GM23248 (cell line): ENCODE results near the gene LDHAL6B. TPM values are rescaled to one million over a fixed set of nuclear protein-coding genes. Genes with fewer than 3 reads are reported as not detected.

ENCODE experiments used
- DNase-seq: peaks from one replicate; pipeline ENCODE4 v3.0.0-alpha.2; 2015
- H2AFZ ChIP-seq: fragments of 200-600 bp; sonication (generic); 2 replicates; pipeline ENCODE4 v1.6.1; 2016; ENCODE audit warnings: antibody characterized with exemption
- H3F3A ChIP-seq: fragments of 200-600 bp; sonication (generic); 2 replicates; pipeline ENCODE4 v1.6.1; 2016; ENCODE audit warnings: mild to moderate bottlenecking, antibody characterized with exemption, mixed run types; ENCODE audit not compliant: insufficient read depth
- H3K27ac ChIP-seq: fragments of 200-600 bp; sonication (generic); 2 replicates; pipeline ENCODE4 v1.5.1; 2016; ENCODE audit warnings: mild to moderate bottlenecking
- H3K27me3 ChIP-seq: fragments of 200-600 bp; sonication (generic); replicated peaks from 2 replicates; pipeline ENCODE4 v1.6.1; 2016; ENCODE audit warnings: mild to moderate bottlenecking; ENCODE audit not compliant: insufficient read depth
- H3K36me3 ChIP-seq: fragments of 200-600 bp; sonication (generic); 2 replicates; pipeline ENCODE4 v1.6.1; 2016; ENCODE audit warnings: low read depth, mild to moderate bottlenecking
- H3K4me1 ChIP-seq: fragments of 200-600 bp; sonication (generic); 2 replicates; pipeline ENCODE4 v1.6.1; 2016; ENCODE audit warnings: mild to moderate bottlenecking; ENCODE audit not compliant: insufficient read depth
- H3K4me2 ChIP-seq: fragments of 200-600 bp; sonication (generic); one replicate; pipeline ENCODE4 v1.6.1; 2016; ENCODE audit warnings: mild to moderate bottlenecking; ENCODE audit not compliant: unreplicated experiment
- H3K4me3 ChIP-seq: fragments of 200-600 bp; sonication (generic); 2 replicates; pipeline ENCODE4 v1.5.1; 2016; ENCODE audit warnings: mild to moderate bottlenecking
- H3K79me2 ChIP-seq: fragments of 200-600 bp; sonication (generic); 2 replicates; pipeline ENCODE4 v1.6.1; 2016; ENCODE audit warnings: mild to moderate bottlenecking; ENCODE audit not compliant: insufficient read depth
- H3K9ac ChIP-seq: fragments of 200-600 bp; sonication (generic); 2 replicates; pipeline ENCODE4 v1.6.1; 2016; ENCODE audit warnings: mild to moderate bottlenecking
- H3K9me2 ChIP-seq: fragments of 200-600 bp; sonication (generic); 2 replicates; pipeline ENCODE4 v1.6.1; 2016; ENCODE audit warnings: mixed run types, mild to moderate bottlenecking, moderate library complexity; ENCODE audit not compliant: insufficient read depth
- H3K9me3 ChIP-seq: fragments of 200-600 bp; sonication (generic); one replicate; pipeline ENCODE4 v1.6.1; 2017; ENCODE audit warnings: low read depth
- H4K20me1 ChIP-seq: fragments of 200-600 bp; sonication (generic); 2 replicates; pipeline ENCODE4 v1.6.0; 2016; ENCODE audit not compliant: insufficient read depth
- EZH2 ChIP-seq: fragments of 200-600 bp; sonication (generic); IDR thresholded peaks from 2 replicates; pipeline ENCODE4 v1.6.1; 2018; ENCODE audit warnings: antibody characterized with exemption, mild to moderate bottlenecking; ENCODE audit not compliant: insufficient read depth, poor library complexity, severe bottlenecking
- EZH2phosphoT487 ChIP-seq: fragments of 200-600 bp; sonication (generic); IDR thresholded peaks from 2 replicates; pipeline ENCODE4 v1.6.1; 2018; ENCODE audit warnings: antibody characterized with exemption, moderate library complexity, mild to moderate bottlenecking, low read depth; ENCODE audit not compliant: insufficient read depth
- WGBS, 2 experiments: methylation state at CpG; one replicate each; pipeline ENCODE4 v1.1.6; 2015 to 2017; ENCODE audit warnings: low lambda C conversion rate in 2 of 2, low coverage in 1 of 2; ENCODE audit errors: missing lambda C conversion rate in 2 of 2; 5-methylcytosine and 5-hydroxymethylcytosine counted together
- in situ Hi-C: fragments of 300-500 bp; cut with MboI; formaldehyde crosslinking; loops from 2 replicates; pipeline ENCODE4 v1.15.0; 2020
- polyA plus RNA-seq: library from polyadenylated mRNA; unstranded; fragments of >200 nt; fragmentation: Nextera tagmentation; extraction: Ambion mirVana; gene quantifications from 2 replicates; pipeline ENCODE4 v1.2.1, GENCODE V29; 2016
- total RNA-seq: library from RNA; depleted of rRNA; stranded (reverse); fragments of >200 nt; shearing (Covaris generic); gene quantifications from 2 replicates; pipeline ENCODE4 v1.2.3, GENCODE V29; 2014

LDHAL6B gene
- total and polyA plus RNA-seq, 2 experiments from 2014 or later = 0.10 TPM; not detected in 1

DNA sequence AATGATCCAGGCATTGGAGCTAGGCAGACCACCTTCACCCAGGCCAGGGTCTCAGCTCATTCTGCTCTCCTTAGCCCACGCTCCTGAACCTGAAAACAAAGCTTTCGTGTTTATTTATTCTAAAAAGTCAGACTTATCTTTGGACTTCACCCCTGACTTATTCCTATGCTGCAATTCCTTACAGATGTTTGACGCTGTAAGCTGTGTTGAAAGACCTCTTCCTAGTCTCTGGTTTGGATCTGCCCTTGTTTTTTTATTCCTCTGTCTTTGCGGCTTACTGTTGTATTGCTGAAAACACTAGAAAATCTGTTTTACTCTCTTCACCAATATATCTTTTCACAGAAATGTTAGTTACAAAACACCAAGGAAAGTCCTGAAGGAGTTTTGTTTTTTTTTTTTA lies 40.5 kb upstream of the LDHAL6B start:
- Histone ChIP-seq H3K4me3 (no peak overlapping the region), H3K79me2 (peaks cover 15% of the 10 kb centered on the region; the same call in 1 of the 2 replicates), H3K9me2 (no peaks in the 10 kb centered on the region), H3F3A (peaks cover 37% of the 10 kb centered on the region), H3K36me3 (peaks cover 40% of the 10 kb centered on the region; the same call in 1 of the 2 replicates), H3K27me3 (no peaks in the 10 kb centered on the region), H3K27ac (peak overlapping the region; percentile 51), H3K9me3 (no peaks in the 10 kb centered on the region), H3K4me1 (peaks cover 48% of the 10 kb centered on the region), H4K20me1 (no peaks in the 10 kb centered on the region), H3K4me2 (peak overlapping the region; percentile 3), H2AFZ (no peak overlapping the region), H3K9ac (no peak overlapping the region)
- WGBS, 2 experiments = 28 to 36% methylated on average over 4 of the region's 4 CpGs
- DNase-seq = peak; percentile 48
- TF ChIP-seq EZH2 = no peak
- TF ChIP-seq EZH2phosphoT487 = no peak
- in situ Hi-C loops = loop anchor here (10.0 kb wide), 1 partner anchor 329 kb away; no protein-coding TSS in a partner anchor

DNA sequence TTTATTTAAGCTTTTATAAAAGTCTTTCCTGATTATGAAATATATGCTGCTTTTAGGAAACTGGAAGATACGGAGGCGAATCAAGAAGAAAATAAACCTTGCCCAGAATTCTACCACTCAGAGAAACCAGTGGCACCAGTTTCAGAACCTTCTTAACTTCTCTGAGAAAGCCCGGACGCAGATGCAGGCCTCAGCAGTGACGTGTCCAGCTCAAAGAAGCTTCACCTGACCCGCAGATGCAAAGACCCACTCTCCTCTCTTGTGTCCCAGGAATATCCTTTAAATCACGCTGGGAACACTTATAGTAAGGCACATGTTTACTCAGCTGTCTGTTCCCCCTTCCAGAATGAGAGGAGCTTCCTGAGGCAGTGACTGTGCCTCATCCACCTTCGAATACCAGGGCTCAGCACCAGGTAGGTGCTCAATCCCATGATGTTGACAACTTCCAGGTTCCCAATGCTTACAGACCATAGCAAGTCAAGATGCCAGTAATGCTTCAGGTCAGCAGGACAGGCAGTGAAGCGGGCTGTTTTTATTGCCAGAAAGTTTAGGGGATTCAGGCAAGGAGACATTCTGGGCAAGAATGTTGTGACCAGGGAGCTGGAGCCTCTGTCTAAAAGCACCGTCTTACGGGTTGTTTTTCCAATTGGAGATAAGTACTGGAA lies 39.9 kb upstream of the LDHAL6B start:
- TF ChIP-seq EZH2 (no peak), EZH2phosphoT487 (no peak)
- no peak overlapping the region for H3K4me3 ChIP-seq
- H3K79me2 ChIP-seq = peaks cover 15% of the 10 kb centered on the region; the same call in 1 of the 2 replicates
- H3K4me1 ChIP-seq = peaks cover 54% of the 10 kb centered on the region
- H3K4me2 ChIP-seq = no peak overlapping the region
- peak overlapping the region; percentile 51 for H3K27ac ChIP-seq
- H3K9me2 ChIP-seq = no peaks in the 10 kb centered on the region
- WGBS, 2 experiments = 60 to 61% methylated on average over 11 of the region's 11 CpGs
- no peaks in the 10 kb centered on the region for H3K9me3 ChIP-seq
- no peaks in the 10 kb centered on the region for H4K20me1 ChIP-seq
- H3K36me3 ChIP-seq = peaks cover 40% of the 10 kb centered on the region; the same call in 1 of the 2 replicates
- H3K27me3 ChIP-seq = no peaks in the 10 kb centered on the region
- in situ Hi-C loops = loop anchor here (10.0 kb wide), 1 partner anchor 328 kb away; no protein-coding TSS in a partner anchor
- H3F3A ChIP-seq = peaks cover 42% of the 10 kb centered on the region
- no peak overlapping the region for H3K9ac ChIP-seq
- H2AFZ ChIP-seq = no peak overlapping the region
- DNase-seq = no peak

DNA sequence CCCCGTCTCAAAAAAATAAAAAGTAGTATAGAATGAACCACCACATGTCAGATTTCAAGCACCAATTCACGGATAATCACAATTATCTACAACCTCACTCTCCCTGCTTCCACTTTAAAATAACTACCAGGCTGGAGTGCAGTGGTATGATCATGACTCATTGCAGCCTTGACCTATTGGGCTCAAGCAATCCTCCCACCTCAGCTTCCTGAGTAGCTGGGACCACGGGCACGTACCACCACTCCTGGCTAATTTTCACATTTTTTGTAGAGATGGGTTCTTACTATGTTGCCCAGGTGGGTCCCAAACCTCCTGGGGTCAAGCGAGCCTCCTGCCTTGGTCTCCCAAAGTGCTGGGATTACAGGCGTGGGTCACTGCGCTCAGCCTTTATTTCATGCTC lies 38.1 kb upstream of the LDHAL6B start:
- H3F3A ChIP-seq = peaks cover 59% of the 10 kb centered on the region
- no peaks in the 10 kb centered on the region for H4K20me1 ChIP-seq
- in situ Hi-C loops = loop anchor here (10.0 kb wide), 1 partner anchor 326 kb away; no protein-coding TSS in a partner anchor
- 63 to 70% methylated on average over 7 of the region's 7 CpGs for WGBS, 2 experiments
- DNase-seq = peak; percentile 67
- no peak for TF ChIP-seq EZH2phosphoT487
- TF ChIP-seq EZH2 = no peak
- peaks cover 54% of the 10 kb centered on the region for H3K4me1 ChIP-seq
- H3K4me3 ChIP-seq = no peak overlapping the region
- peaks cover 15% of the 10 kb centered on the region; the same call in 1 of the 2 replicates for H3K79me2 ChIP-seq
- H3K27me3 ChIP-seq = no peaks in the 10 kb centered on the region
- H3K4me2 ChIP-seq = peak overlapping the region; percentile 35
- peak overlapping the region; percentile 98 for H3K27ac ChIP-seq
- peak overlapping the region; percentile 81; the same call in 1 of the 2 replicates for H3K9ac ChIP-seq
- H3K9me3 ChIP-seq = no peaks in the 10 kb centered on the region
- no peak overlapping the region for H2AFZ ChIP-seq
- H3K9me2 ChIP-seq = no peaks in the 10 kb centered on the region
- H3K36me3 ChIP-seq = peaks cover 30% of the 10 kb centered on the region

DNA sequence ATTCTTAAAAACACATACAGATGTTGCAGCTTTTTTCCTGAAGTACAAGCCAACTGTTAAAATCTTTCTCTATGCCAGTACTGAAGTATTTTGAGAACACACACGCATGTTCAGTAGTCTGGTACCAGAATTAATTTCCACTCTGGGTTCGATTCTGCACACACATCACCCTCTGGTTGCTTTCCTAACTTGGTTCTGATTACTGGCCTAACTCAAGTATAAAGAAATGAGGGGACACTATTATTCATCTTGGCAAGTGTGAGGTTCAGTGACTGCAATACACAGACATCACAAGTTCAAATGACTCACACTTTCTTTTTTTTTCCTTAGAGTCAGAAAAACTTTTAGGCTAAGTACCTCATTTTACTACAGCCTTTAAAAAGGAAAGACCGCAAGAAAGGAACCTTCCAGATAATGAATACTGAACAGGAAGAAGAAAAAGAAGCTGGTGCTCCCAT lies 37.4 kb upstream of the LDHAL6B start:
- peaks cover 30% of the 10 kb centered on the region for H3K36me3 ChIP-seq
- peak overlapping the region; percentile 98 for H3K27ac ChIP-seq
- in situ Hi-C loops = loop anchor here (10.0 kb wide), 1 partner anchor 326 kb away; no protein-coding TSS in a partner anchor
- peak overlapping the region; percentile 81 for H3K9ac ChIP-seq
- peaks cover 57% of the 10 kb centered on the region for H3K4me1 ChIP-seq
- H3K9me3 ChIP-seq = no peaks in the 10 kb centered on the region
- no peaks in the 10 kb centered on the region for H3K27me3 ChIP-seq
- H3F3A ChIP-seq = peaks cover 67% of the 10 kb centered on the region
- peak overlapping the region; percentile 71 for H3K4me2 ChIP-seq
- 0 out of 2 replicates have a peak overlapping the region, but pooled peaks have one; percentile 7 for H3K4me3 ChIP-seq
- TF ChIP-seq EZH2phosphoT487 = no peak
- TF ChIP-seq EZH2 = no peak
- DNase-seq = peak; percentile 92
- H4K20me1 ChIP-seq = no peaks in the 10 kb centered on the region
- H2AFZ ChIP-seq = no peak overlapping the region
- 4 to 7% methylated on average over 3 of the region's 3 CpGs for WGBS, 2 experiments
- peaks cover 15% of the 10 kb centered on the region; the same call in 1 of the 2 replicates for H3K79me2 ChIP-seq
- H3K9me2 ChIP-seq = no peaks in the 10 kb centered on the region
